ENCODE results near the gene SOX6. TPM values are rescaled to one million over a fixed set of nuclear protein-coding genes. Genes with fewer than 3 reads are reported as not detected.

SOX6 gene
- total RNA-seq, 1 donor from 2014 or later: 24.9 TPM

DNA sequence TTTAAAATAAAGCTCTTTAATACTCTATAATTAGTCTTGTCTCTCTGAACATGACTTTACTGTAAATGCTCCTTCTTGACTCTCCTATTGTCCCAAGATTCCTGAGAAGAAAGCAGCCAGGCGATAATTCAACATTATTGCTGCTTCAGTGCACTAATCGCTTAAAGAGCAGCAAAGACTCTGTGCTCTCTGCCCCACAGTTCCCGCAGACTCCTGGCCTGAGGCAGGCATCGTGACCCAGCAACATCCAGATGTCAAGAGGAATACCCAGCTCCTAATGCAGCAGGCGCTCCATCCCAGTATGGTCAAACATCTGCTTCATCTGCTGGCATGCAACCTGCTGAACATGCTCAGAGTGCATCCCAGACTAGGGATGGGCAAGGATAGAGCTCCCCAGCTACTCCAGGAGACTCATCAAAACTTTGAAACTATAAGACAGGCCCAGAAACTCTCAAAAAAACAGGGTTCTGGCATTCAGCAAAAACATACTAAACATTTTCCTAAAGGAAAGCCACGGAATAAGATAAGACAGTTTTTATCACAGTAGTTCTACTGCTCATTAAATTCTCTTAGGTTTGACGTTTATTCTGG, 270.0 kb downstream of the SOX6 start:
- Mint-ChIP-seq H3K4me3 (no peak overlapping the region), H3K36me3 (no peaks in the 10 kb centered on the region), H3K27ac (no peak overlapping the region), H3K9me3 (no peaks in the 10 kb centered on the region), H3K4me1 (ENCODE audit: unreplicated experiment) (peaks cover 24% of the 10 kb centered on the region), H3K27me3 (peaks cover 29% of the 10 kb centered on the region)
- TF ChIP-seq, protein P1, sequence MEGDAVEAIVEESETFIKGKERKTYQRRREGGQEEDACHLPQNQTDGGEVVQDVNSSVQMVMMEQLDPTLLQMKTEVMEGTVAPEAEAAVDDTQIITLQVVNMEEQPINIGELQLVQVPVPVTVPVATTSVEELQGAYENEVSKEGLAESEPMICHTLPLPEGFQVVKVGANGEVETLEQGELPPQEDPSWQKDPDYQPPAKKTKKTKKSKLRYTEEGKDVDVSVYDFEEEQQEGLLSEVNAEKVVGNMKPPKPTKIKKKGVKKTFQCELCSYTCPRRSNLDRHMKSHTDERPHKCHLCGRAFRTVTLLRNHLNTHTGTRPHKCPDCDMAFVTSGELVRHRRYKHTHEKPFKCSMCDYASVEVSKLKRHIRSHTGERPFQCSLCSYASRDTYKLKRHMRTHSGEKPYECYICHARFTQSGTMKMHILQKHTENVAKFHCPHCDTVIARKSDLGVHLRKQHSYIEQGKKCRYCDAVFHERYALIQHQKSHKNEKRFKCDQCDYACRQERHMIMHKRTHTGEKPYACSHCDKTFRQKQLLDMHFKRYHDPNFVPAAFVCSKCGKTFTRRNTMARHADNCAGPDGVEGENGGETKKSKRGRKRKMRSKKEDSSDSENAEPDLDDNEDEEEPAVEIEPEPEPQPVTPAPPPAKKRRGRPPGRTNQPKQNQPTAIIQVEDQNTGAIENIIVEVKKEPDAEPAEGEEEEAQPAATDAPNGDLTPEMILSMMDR (conservative IDR thresholded peaks at IDR 0.05): no peak
- DNase-seq (ENCODE audit: extremely low spot score, unreplicated experiment): no peak

DNA sequence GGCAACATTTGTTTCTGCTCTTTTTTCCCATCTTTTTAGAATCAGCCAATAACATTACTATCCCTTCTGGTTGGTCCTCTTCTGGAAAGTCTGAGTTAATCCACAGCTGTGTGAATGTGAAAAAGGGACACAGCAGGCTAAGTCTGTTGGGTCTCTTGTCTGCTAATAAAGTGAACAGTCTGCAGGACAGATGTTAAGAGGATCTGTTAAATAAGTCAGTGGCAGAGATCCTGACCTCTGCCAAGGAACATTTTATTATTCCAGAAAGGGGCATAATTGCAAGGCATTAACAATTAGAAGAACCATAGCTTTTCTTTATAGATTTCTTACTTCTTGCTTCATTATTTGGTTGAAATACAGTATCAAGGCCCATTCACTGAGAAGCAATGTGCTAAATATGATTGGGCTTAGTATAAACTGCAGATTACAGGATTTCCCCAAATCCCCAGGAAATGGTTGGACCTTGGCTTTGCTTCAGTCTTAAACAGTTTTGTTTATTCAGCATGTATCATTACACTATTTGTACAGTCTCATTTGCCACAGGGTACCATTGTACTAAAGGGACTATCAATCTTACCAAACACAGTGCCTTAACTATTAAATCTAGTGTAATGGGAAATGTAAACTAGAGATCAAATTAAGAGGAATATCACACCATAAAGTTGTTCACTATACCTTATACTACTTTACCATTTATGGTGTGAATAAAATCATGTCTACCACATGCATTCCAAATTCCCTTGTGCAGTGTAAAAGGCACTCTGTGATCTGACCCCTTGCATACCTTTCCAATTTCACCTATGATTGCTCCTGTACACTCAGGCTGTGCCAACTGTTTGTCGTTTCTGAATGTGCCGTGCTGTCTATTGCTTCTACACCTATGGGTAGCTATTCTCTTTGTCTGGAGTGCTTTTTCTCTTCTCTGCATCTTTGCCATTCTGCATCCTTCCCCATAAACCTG, 274.0 kb downstream of the SOX6 start:
- H3K36me3 Mint-ChIP-seq: peaks cover 3% of the 10 kb centered on the region
- peaks cover 25% of the 10 kb centered on the region for H3K4me1 Mint-ChIP-seq (ENCODE audit: unreplicated experiment)
- no peak overlapping the region for H3K4me3 Mint-ChIP-seq
- TF ChIP-seq, protein P1 (conservative IDR thresholded peaks at IDR 0.05): no peak
- peaks cover 19% of the 10 kb centered on the region for H3K27me3 Mint-ChIP-seq
- H3K9me3 Mint-ChIP-seq: peaks cover 3% of the 10 kb centered on the region
- DNase-seq (ENCODE audit: extremely low spot score, unreplicated experiment): no peak
- H3K27ac Mint-ChIP-seq: no peak overlapping the region

DNA sequence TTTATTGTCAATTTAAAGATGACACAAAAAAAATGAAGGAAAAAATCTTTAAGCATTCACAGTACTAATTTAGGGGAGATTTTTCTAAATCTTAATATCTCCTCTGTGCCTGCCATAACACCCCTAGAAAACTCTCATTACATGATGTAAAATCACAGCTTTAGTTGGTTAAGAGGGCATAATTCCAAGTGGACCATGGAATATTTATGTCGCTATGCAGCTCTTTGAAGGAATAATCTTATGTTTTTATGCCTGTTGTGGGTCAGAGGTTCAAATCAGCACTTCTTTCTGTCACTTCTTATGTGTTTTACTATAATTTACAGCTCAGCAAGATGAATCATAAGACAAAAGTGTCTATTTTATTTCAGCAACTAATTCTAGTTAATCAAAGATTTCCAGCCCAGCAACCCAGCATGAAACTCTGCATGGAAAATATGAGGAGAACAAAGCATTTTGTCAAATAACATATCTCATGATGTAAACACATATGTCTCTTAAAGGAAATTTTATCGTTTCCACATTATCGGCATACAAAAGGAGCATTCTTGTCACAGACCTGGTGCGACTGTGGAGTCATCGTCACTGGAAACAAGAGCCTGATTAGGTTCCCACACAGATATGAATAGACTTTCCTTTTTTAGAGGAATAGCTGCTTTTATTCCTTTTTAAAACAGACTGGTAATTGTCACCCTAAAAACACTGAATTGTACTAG, 274.8 kb downstream of the SOX6 start:
- H3K9me3 Mint-ChIP-seq: peaks cover 4% of the 10 kb centered on the region
- H3K27ac Mint-ChIP-seq: no peak overlapping the region
- H3K4me1 Mint-ChIP-seq (ENCODE audit: unreplicated experiment): peaks cover 25% of the 10 kb centered on the region
- peaks cover 9% of the 10 kb centered on the region for H3K36me3 Mint-ChIP-seq
- TF ChIP-seq, protein P1 (conservative IDR thresholded peaks at IDR 0.05): no peak
- DNase-seq (ENCODE audit: extremely low spot score, unreplicated experiment): no peak
- H3K4me3 Mint-ChIP-seq: peak overlapping the region; percentile 1
- peaks cover 19% of the 10 kb centered on the region for H3K27me3 Mint-ChIP-seq

DNA sequence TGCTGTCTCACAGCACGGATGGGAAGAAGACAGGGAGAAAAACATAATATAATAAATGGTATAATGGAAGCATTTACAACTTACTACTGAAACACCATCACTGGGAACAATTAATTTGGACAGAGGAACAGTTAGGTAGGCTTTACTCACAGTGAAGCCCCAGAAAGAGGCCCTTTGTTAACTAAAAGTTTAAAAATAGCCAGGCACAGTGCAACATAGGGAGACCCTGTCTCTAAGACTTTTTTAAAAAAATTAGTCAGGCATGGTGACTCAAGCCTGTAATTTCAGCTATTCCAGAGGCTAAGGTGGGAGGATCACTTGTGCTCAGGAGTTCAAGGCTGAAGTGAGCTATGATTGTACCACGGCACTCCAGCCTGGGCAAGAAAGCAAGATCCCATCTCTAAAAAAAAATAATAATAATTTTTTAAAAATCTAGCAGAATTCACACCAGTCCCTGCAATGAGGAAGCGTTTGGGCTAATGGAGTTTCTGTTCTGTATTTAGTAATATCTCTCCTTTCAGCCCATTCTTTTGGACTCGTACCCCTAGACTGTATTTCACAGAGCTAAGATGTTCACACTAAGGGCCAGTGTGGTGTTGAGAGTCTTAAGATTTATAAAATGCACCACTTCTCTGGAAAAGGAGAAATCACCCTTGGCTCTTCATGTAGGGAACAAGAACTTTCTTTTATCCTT, 275.5 kb downstream of the SOX6 start:
- Mint-ChIP-seq H3K27me3 (peaks cover 13% of the 10 kb centered on the region), H3K4me3 (no peak overlapping the region), H3K4me1 (ENCODE audit: unreplicated experiment) (peaks cover 18% of the 10 kb centered on the region), H3K36me3 (peaks cover 12% of the 10 kb centered on the region), H3K9me3 (peaks cover 4% of the 10 kb centered on the region), H3K27ac (no peak overlapping the region)
- no peak for DNase-seq (ENCODE audit: extremely low spot score, unreplicated experiment)
- TF ChIP-seq, protein P1 (conservative IDR thresholded peaks at IDR 0.05): no peak

DNA sequence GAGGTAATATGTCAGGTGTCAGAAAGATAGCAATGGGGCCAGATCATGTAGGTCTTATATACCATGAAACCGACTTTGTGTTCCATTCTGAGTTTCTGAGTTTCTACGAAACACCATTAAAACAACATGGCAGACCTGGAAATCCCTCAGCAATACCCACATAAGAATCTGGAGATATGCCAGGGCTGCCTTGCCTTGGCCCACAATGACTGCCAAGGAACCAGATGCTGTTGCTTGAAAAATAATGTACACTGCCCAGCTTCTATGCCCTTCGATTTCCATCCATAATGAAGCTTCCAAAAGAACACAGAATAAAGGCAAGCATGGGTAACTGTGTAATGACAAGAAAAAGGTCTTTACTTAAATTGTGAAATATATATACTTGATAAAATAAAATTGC, 277.4 kb downstream of the SOX6 start:
- H3K4me3 Mint-ChIP-seq: no peak overlapping the region
- no peak for DNase-seq (ENCODE audit: extremely low spot score, unreplicated experiment)
- H3K9me3 Mint-ChIP-seq: peaks cover 16% of the 10 kb centered on the region
- H3K27me3 Mint-ChIP-seq: no peaks in the 10 kb centered on the region
- TF ChIP-seq, protein P1 (conservative IDR thresholded peaks at IDR 0.05): no peak
- peaks cover 23% of the 10 kb centered on the region for H3K36me3 Mint-ChIP-seq
- H3K4me1 Mint-ChIP-seq (ENCODE audit: unreplicated experiment): peaks cover 13% of the 10 kb centered on the region
- H3K27ac Mint-ChIP-seq: no peak overlapping the region

Measured in type B pancreatic cell (in vitro differentiated cells).